ENCODE measurements around the gene CCNJ.

DNA sequence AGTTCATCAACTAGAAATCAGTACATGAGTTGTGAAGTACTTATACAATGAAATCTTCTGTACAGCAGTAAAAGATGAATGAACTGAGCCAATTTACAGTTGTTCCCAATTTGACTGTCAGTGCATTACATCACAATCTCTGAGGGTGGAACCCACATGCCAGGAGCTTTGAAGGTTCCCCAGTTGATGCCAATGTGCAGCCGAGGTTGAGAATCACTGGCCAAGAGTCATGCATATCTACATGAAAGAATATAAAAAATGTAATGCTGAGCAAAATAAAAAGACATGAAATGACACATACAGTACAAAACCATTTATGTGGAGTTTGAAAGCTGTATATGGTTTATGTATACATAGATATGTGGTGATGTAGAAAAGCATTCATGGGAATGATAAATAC lies 22.1 kb upstream of the CCNJ start:
- TF ChIP-seq, protein P1, sequence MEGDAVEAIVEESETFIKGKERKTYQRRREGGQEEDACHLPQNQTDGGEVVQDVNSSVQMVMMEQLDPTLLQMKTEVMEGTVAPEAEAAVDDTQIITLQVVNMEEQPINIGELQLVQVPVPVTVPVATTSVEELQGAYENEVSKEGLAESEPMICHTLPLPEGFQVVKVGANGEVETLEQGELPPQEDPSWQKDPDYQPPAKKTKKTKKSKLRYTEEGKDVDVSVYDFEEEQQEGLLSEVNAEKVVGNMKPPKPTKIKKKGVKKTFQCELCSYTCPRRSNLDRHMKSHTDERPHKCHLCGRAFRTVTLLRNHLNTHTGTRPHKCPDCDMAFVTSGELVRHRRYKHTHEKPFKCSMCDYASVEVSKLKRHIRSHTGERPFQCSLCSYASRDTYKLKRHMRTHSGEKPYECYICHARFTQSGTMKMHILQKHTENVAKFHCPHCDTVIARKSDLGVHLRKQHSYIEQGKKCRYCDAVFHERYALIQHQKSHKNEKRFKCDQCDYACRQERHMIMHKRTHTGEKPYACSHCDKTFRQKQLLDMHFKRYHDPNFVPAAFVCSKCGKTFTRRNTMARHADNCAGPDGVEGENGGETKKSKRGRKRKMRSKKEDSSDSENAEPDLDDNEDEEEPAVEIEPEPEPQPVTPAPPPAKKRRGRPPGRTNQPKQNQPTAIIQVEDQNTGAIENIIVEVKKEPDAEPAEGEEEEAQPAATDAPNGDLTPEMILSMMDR (IDR thresholded peaks at IDR 0.05; ENCODE audit: borderline replicate concordance, extremely low read depth, low read length, poor library complexity, severe bottlenecking) = no peak
- no peak for TF ChIP-seq EZH2 (IDR thresholded peaks at IDR 0.05; ENCODE audit: borderline replicate concordance, low read depth, low read length, severe bottlenecking)

Measured in DND-41 (cell line).